ENCODE data around the gene OSBP2. TPM values are rescaled to one million over a fixed set of nuclear protein-coding genes. Genes with fewer than 3 reads are reported as not detected.

OSBP2 gene
- polyA plus RNA-seq, 1 donor (not counting 4 experiments of a cell fraction or from before 2014, with no cell fraction given) = 3.0 TPM

- no peaks in the 10 kb centered on the region for H3K9me3 ChIP-seq (ENCODE audit: control insufficient read depth, low read depth, low read length)
- FAIRE-seq (no peak), DNase-seq (ENCODE audit: low read depth, low spot score) (no peak)
- dilution Hi-C loops (cut with MboI; ENCODE audit: extremely low pct_ligation_motif_present, low sequenced_read_pairs) = no loop called here
- H3K79me2 ChIP-seq (ENCODE audit: control insufficient read depth, insufficient read depth, low read length) = no peaks in the 10 kb centered on the region
- no peak overlapping the region for H3K4me3 ChIP-seq (ENCODE audit: control insufficient read depth in 2 of 3, extremely low read depth in 1 of 3, insufficient read depth in 2 of 3, low read depth in 1 of 3, low read length in 3 of 3)
- TF ChIP-seq, protein P1, sequence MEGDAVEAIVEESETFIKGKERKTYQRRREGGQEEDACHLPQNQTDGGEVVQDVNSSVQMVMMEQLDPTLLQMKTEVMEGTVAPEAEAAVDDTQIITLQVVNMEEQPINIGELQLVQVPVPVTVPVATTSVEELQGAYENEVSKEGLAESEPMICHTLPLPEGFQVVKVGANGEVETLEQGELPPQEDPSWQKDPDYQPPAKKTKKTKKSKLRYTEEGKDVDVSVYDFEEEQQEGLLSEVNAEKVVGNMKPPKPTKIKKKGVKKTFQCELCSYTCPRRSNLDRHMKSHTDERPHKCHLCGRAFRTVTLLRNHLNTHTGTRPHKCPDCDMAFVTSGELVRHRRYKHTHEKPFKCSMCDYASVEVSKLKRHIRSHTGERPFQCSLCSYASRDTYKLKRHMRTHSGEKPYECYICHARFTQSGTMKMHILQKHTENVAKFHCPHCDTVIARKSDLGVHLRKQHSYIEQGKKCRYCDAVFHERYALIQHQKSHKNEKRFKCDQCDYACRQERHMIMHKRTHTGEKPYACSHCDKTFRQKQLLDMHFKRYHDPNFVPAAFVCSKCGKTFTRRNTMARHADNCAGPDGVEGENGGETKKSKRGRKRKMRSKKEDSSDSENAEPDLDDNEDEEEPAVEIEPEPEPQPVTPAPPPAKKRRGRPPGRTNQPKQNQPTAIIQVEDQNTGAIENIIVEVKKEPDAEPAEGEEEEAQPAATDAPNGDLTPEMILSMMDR (optimal IDR thresholded peaks at IDR 0.05 in 1 of 3, IDR thresholded peaks at IDR 0.05 in 1 of 3, conservative IDR thresholded peaks at IDR 0.05 in 1 of 3; ENCODE audit: extremely low read depth in 1 of 3, insufficient read depth in 2 of 3, low read length in 3 of 3) = no peak
- no peak for TF ChIP-seq EZH2 (IDR thresholded peaks at IDR 0.05; ENCODE audit: low read length)
- no peak overlapping the region for H2AFZ ChIP-seq (ENCODE audit: control insufficient read depth, low read length)
- no peaks in the 10 kb centered on the region for H3K9me1 ChIP-seq (ENCODE audit: control insufficient read depth, extremely low read depth, insufficient read depth, low read length)
- H3K4me1 ChIP-seq (ENCODE audit: control insufficient read depth, extremely low read depth, insufficient read depth, low read length) = peaks cover 3% of the 10 kb centered on the region
- no peaks in the 10 kb centered on the region for H3K36me3 ChIP-seq (ENCODE audit: control insufficient read depth in 2 of 2, extremely low read depth in 1 of 2, insufficient read depth in 2 of 2, low read length in 2 of 2)
- H4K20me1 ChIP-seq (ENCODE audit: control insufficient read depth, extremely low read depth, insufficient read depth, low read length) = no peaks in the 10 kb centered on the region
- H3K27me3 ChIP-seq (ENCODE audit: control insufficient read depth, extremely low read depth, insufficient read depth, low read length) = no peaks in the 10 kb centered on the region
- H3K4me2 ChIP-seq (ENCODE audit: control insufficient read depth, extremely low read depth, insufficient read depth, low read depth, low read length) = no peak overlapping the region
- H3K9ac ChIP-seq (ENCODE audit: control insufficient read depth, extremely low read depth, insufficient read depth, low read length) = no peak overlapping the region
- H3K27ac ChIP-seq (ENCODE audit: control insufficient read depth, insufficient read depth, low read length) = no peak overlapping the region
These were observed 17.4 kb downstream of the OSBP2 start for GRCh38 chr22:30712094-30712493.

GRCh38 chr22:30714062-30714461, 19.4 kb downstream of the OSBP2 start:
- Histone ChIP-seq H4K20me1 (ENCODE audit: control insufficient read depth, extremely low read depth, insufficient read depth, low read length) (no peaks in the 10 kb centered on the region), H3K4me1 (ENCODE audit: control insufficient read depth, extremely low read depth, insufficient read depth, low read length) (peaks cover 13% of the 10 kb centered on the region), H3K9me1 (ENCODE audit: control insufficient read depth, extremely low read depth, insufficient read depth, low read length) (no peaks in the 10 kb centered on the region), H3K4me3 (ENCODE audit: control insufficient read depth in 2 of 3, extremely low read depth in 1 of 3, insufficient read depth in 2 of 3, low read depth in 1 of 3, low read length in 3 of 3) (no peak overlapping the region), H2AFZ (ENCODE audit: control insufficient read depth, low read length) (no peak overlapping the region), H3K9ac (ENCODE audit: control insufficient read depth, extremely low read depth, insufficient read depth, low read length) (no peak overlapping the region), H3K36me3 (ENCODE audit: control insufficient read depth in 2 of 2, extremely low read depth in 1 of 2, insufficient read depth in 2 of 2, low read length in 2 of 2) (no peaks in the 10 kb centered on the region), H3K27ac (ENCODE audit: control insufficient read depth, insufficient read depth, low read length) (no peak overlapping the region), H3K27me3 (ENCODE audit: control insufficient read depth, extremely low read depth, insufficient read depth, low read length) (no peaks in the 10 kb centered on the region), H3K4me2 (ENCODE audit: control insufficient read depth, extremely low read depth, insufficient read depth, low read depth, low read length) (no peak overlapping the region), H3K79me2 (ENCODE audit: control insufficient read depth, insufficient read depth, low read length) (no peaks in the 10 kb centered on the region), H3K9me3 (ENCODE audit: control insufficient read depth, low read depth, low read length) (no peaks in the 10 kb centered on the region)
- DNase-seq (ENCODE audit: low read depth, low spot score) = no peak
- TF ChIP-seq, protein P1 (optimal IDR thresholded peaks at IDR 0.05 in 1 of 3, IDR thresholded peaks at IDR 0.05 in 1 of 3, conservative IDR thresholded peaks at IDR 0.05 in 1 of 3; ENCODE audit: extremely low read depth in 1 of 3, insufficient read depth in 2 of 3, low read length in 3 of 3) = no peak
- TF ChIP-seq EZH2 (IDR thresholded peaks at IDR 0.05; ENCODE audit: low read length) = no peak
- dilution Hi-C loops (cut with MboI; ENCODE audit: extremely low pct_ligation_motif_present, low sequenced_read_pairs) = no loop called here
- no peak for FAIRE-seq

All from keratinocyte (primary cell).